Measurements from ENCODE around the gene PRKAG2. TPM values are rescaled to one million over a fixed set of nuclear protein-coding genes. Genes with fewer than 3 reads are reported as not detected.

PRKAG2 gene
- total RNA-seq, 2 experiments from 2014 or later: 23.5 to 25.6 TPM

DNA sequence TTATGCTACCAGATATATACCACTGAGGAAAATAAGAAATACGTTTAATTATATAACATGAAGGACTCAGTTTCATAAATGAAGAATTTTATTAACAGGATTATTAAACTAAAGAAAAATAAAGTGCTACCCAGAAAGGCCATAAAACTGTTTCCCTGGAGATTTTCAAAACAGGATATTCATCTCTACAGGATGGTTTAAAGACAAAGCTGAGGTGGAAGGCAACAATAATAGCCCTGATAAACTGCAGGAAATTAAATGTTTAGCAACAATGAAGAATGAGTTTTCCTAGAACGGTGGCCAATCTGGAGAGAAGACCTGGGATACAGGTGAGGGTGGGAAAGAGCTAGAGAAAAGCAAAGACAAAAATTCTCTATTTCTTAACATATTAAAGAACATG is 369.1 kb downstream of the PRKAG2 start:
- no peak overlapping the region for H3K4me3 Mint-ChIP-seq
- H3K4me1 Mint-ChIP-seq (ENCODE audit: low read depth): peaks cover 67% of the 10 kb centered on the region
- no peaks in the 10 kb centered on the region for H3K36me3 Mint-ChIP-seq
- no peaks in the 10 kb centered on the region for H3K9me3 Mint-ChIP-seq
- no peak for DNase-seq
- H3K27ac Mint-ChIP-seq: no peak overlapping the region
- no peaks in the 10 kb centered on the region for H3K27me3 Mint-ChIP-seq
- intact Hi-C loops (cut with micrococcal nuclease): no loop called here
- CTCF ChIA-PET: interaction anchor here (0.7 to 1.2 kb wide), 3 partner anchors 10 to 125 kb away, joined by 3 to 4 read pairs (median 3); no protein-coding TSS in a partner anchor
- POLR2A ChIA-PET: no interaction called here

- DNase-seq: no peak
- H3K36me3 Mint-ChIP-seq: no peaks in the 10 kb centered on the region
- H3K27me3 Mint-ChIP-seq: no peaks in the 10 kb centered on the region
- no peak overlapping the region for H3K4me3 Mint-ChIP-seq
- no peaks in the 10 kb centered on the region for H3K9me3 Mint-ChIP-seq
- ChIA-PET CTCF (interaction anchor here (0.9 kb wide), 1 partner anchor 11 kb away, joined by 3 read pairs; no protein-coding TSS in a partner anchor), POLR2A (no interaction called here)
- intact Hi-C loops (cut with micrococcal nuclease): no loop called here
- peaks cover 61% of the 10 kb centered on the region for H3K4me1 Mint-ChIP-seq (ENCODE audit: low read depth)
- no peak overlapping the region for H3K27ac Mint-ChIP-seq
Observed at GRCh38 chr7:151506901-151507382, 370.0 kb downstream of the PRKAG2 start.

Other genes starting within 250 kb of the PRKAG2 start
- gene GALNTL5, start 79.3 kb upstream of the PRKAG2 start, total RNA-seq: not detected
- gene GALNT11, start 148.6 kb upstream of the PRKAG2 start, total RNA-seq: 10 to 100 TPM; 17.7 to 19.7 TPM

Data from activated CD4-positive, alpha-beta memory T cell treated with anti-CD3 and anti-CD28 coated beads for 36 hours (primary cell).